EL (cell line): Measurements from ENCODE around the gene UCHL3.
A peak's percentile ranks its signal among the peaks of the same experiment; 100 is the strongest.
"Not testable (repeated sequence)": the region's sequence is repeated elsewhere in the genome, so short reads cannot be mapped to it uniquely, and the experiment has no call there.

Experiments used
- DNase-seq: peaks from one replicate; pipeline ENCODE4 v3.0.0-alpha.2; 2016

Gene UCHL3

GRCh38 chr13:75549262-75550158, at the start of gene UCHL3:
TSS of gene UCHL3 (plus strand) at chr13:75549791. CDS start at chr13:75549821, 30 bp downstream.
- peak; percentile 94 for DNase-seq

DNA sequence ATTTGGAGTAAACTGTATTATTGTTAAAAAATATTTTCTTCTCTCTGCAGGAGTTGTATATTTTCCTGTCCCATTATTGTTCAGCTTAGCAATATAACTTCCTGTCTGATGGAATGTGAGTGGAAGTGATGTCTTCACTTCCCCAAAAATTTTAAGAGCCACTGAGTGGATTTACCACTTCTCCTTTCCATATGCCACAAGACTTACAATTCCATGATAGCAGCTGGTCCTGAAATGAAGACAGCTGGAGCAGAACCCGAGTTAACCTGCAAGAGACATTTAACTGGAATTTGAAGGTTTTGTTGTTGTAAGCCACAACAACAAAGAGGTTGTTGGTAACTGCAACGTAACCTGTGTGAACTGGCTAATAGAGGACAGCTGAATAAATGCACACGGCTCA, 44.3 kb upstream of the UCHL3 start:
- DNase-seq: no peak

DNA sequence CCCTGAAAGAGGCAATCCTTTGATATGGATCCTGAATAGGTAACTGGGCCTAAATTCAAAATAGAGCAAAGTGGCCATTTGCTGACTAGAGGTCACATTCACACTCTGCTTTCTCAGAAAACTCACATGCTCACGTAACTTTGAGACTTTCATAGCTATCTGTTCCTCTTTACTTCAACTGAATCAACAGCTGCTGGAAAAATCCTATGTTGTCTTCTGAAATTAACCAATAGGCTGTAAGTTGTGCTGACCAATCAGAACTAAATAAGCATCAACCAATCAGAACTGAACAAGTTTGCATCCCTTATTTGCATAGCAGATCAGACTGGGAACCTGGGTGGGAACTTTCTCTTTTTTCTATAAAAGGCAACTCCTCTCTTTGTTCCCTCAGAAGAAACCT, 43.6 kb upstream of the UCHL3 start:
- no peak for DNase-seq

DNA sequence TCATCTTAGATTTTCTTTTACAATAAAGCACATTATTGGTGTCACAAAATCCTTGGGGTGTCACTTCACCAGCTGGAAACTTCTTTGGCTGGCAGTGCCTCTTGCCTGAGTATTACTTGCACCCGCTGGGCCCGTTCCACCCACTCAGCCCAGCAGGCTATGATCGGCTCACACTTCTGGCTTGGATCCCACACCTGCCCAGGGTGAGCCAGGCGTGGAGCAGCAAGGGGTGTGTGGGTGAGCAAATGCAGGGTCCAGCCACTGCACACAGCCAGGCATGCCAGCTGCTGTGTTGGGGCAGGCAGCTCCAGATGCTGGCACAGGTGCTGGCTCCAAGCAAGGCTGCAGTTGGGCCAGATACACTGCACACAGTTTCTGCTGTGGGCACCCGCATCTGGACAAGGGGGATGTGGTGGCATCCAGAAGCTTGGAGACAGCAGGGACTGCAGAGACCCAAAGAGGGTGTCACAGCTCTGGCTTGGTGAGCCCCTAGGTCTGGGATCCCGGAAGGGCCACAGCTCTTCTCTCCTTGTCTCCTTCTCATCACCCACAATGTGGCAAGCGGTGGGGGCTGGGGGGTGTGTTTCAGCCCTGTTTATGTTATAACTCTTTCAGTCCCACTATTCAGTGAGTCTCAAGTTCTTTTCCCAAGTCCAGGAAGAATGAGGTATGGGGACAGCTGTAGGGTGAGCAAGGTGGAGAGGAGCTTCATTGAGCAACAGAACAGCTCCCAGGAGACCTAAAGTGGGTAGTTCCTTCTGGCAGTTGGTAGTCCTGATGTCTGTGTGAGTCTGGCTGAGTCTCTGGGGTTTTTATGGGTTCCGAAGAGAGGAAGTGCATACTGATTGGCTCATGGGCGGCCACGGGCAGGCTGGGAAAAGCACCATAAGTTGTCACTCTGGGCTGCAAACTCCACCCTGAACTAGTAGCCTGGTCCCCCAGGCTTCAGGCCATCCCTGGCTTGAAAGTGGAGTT, 42.3 kb upstream of the UCHL3 start:
- DNase-seq: no peak

DNA sequence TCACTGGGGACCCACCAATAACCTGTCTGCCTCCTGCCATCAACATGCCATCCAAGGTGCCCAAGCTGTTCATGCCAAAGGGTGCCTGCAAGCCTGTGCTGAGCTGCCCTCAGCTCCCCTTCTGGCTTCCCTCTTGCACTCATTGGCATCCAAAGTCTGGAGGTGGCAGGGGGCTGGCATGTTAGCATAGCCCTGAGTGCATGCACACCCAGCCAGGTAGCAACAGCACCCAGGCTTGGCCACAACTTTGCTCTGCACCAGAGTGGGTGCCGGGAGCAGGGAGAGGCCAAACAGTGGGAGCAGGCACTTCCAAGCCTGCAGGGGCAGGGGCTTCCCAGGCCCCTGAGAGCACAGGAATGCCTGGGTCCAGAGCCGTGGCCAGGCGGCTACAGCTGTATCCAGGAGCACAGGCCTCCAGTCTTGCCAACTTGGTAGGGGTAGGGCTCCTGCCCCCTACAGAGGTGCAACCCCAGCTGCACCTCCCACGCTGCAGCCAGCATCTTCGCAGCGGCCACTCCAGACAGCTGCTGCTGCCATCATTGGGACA, 41.5 kb upstream of the UCHL3 start:
- DNase-seq: no peak

DNA sequence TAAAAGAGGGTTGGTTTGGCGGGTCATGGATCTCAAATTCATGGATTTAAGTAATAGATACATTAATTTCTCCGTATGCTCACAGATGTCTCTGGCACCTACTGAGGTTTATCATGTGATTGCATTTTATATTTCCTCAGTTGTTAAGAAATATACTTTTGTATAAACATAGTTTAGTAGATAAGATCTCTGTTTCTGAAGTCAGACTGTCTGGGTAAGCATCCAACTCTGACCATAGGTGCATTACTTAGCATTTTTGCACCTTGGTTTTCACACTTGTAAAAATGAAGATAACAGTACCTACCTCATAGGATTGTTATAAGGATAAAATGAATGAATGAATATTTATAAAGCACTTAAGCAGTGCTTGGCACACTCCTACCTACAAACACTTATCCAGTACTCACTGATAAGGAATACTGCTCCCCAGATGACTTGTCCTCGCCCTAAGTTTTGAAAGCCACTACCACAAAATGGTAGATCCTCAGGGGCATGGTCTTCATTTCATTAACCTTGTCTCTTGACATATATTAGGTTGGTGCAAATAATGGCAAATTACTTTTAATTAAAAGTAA, 38.5 kb upstream of the UCHL3 start:
- no peak for DNase-seq

DNA sequence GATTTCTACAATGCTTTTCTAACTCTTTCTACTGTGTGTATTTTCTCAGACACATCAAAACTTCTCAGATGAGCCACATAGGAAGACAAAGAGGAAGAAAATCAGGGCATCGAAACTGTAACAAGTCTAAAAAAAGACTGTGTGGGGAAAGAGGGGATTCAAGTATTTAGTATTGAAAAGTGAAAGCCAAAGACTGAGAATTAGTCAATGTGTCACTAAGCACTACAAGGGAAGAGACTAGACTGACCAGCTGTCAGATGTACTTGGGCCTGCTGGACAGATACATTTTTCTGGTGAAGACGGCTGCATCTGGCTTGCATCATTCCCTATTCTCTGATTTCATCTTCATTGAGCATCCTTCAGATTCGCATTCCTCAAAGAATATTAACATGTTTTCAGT, 37.3 kb upstream of the UCHL3 start:
- DNase-seq: no peak

DNA sequence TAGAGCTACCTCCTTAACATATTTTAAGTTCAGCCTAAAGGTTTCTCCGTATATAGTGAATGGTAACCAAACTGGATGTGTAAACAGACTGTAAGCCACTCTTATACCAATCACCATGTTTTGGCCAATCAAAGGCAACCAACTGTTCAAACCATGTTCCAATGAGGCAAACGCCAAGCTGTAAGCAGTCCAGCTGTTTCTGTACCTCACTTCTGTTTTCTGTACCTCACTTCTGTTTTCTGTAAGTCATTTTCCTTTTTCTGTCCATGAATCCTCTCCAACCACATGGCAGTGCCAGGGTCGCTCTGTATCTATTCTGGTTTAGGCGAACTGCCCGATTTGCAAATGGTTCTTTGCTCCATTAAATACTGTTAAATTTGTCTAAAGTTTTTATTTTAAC, 36.3 kb upstream of the UCHL3 start:
- DNase-seq: no peak

DNA sequence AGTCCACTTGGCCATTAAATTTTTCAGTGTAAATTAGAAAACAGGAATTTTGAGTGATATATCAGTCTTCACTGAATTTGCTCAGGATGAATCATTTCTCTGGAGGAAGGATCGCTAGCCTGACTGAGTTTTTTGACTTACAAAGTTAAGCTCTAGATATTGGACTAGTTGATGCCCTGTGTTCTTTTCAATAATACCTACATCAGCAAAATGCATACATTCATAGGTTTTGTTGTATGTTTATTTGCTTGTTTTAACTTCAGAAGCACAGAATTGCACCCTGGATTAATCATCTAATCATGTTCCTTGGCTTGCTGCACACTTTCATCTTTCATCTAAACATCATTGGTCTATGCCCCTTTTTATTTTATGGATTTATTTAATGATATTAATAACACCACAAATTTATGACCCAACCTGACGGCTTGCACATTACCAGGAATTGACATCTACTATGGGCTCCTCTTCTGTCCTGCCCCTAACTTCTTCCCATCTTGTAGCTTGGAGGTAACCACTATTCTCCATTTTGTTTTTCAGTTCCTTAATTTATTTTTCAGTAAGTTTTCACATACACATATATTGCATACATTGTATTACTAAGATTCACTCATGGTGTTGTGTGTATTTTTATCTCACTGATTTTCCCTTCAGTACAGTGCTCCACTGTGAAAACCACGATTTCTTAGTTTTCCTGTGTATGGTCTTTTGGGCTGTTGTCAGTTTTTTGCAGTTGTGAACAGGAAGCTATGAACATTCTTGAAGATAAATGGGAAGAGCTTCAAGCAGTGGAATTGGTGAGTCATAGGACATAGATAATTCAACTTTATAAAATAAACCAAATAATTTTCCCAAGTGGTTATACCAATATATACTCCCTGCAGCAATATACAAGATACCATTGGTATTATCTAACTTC, 35.3 kb upstream of the UCHL3 start:
- peak; percentile 40 for DNase-seq

DNA sequence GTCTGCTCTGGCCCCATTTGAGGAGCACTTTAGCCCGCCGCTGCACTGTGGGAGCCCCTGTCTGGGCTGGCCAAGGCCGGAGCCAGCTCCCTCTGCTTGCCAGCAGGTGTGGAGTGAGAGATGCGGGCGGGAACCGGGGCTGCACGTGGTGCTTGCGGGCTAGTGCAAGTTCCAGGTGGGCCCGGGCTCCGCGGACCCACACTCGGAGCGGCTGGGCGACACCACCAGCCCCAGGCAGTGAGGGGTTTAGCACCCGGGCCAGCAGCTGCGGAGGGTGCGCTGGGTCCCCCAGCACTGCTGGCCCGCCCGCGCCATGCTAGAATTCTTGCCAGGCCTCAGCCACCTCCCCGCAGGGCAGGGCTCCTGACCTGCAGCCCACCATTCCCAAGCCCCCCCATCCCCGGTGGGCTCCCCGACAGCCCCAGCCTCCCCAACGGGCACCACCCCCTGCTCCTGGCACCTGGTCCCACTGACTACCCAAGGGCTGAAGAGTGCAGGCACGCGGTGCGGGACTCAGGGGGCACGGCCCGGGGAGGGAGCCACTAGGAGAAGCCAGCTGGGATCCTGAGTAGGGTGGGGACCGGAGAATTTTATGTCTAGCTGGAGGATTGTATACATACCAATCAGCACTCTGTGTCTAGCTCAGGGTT, 31.0 kb upstream of the UCHL3 start:
- DNase-seq: no peak

GRCh38 chr13:75521956-75522355, 27.6 kb upstream of the UCHL3 start:
- DNase-seq: no peak

- no peak for DNase-seq
Observed at GRCh38 chr13:75530549-75530961, 19.0 kb upstream of the UCHL3 start.

GRCh38 chr13:75533861-75534260, 15.7 kb upstream of the UCHL3 start:
- no peak for DNase-seq

GRCh38 chr13:75537401-75538365, 11.9 kb upstream of the UCHL3 start, which contains the start of gene COMMD6:
TSS of gene COMMD6 (minus strand) at chr13:75537841. CDS start at chr13:75537805, 36 bp downstream.
- peak; percentile 93 for DNase-seq

- DNase-seq: no peak
Observed at GRCh38 chr13:75541287-75541686, 8.3 kb upstream of the UCHL3 start.

DNA sequence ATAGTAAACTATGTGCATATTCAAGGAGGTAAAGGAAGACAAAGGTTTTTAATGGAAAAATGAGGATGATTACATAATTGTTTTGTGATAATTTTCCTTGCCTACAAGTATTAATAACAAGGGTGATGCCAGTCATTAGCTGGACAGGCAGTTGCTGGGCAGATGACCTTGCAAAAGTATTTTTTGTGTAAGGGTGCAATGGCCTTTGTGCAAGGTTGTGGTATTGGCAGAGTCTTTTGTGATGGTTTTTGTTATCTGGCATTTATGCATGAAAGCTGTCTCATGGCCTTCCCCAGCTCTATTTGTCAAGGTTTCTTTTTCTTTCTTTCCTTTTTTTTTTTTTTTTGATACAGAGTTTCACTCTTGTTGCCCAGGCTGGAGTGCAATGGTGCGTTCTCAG, 7.6 kb upstream of the UCHL3 start:
- no peak for DNase-seq

- DNase-seq: peak; percentile 71
Observed at GRCh38 chr13:75544681-75545330, 4.8 kb upstream of the UCHL3 start.

DNA sequence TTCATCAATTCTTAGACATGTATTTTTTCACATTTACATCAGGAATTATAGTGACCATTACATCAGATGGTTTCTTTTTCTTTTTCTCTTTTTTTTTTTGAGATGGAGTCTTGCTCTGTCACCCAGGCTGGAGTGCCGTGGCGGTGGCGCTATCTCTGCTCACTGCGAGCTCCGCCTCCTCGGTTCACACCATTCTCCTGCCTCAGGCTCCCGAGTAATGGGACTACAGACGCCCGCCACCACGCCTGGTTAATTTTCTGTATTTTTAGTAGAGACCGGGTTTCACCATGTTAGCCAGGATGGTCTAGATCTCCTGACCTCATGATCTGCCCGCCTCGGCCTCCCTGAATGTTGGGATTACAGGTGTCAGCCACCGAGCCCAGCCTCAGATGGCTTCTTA, 4.2 kb upstream of the UCHL3 start:
- not testable (repeated sequence) for DNase-seq

DNA sequence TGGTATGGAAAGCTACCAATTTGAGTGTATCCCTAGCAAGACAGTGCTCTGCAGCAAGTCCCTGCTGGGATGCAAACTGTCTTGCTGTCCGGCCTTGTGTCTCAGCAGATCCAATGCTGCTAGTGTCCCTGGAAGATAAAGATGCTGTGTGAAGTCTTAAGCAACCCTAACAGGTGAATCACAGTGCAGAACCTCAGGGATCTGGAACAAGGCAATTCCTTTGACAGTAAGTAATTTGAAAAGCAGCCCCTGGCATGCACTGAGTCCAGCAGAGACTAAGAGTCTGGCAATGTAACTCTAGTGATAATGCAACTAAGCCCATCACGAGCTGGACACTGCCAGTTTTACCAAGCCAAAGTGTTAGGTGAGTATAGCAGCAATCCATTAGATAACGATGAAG, 1.7 kb upstream of the UCHL3 start:
- DNase-seq: no peak
